NCI-H1417 (cell line): ENCODE results near the gene LSM10.

Source experiments
- DNase-seq, 3 experiments: peaks; one replicate each; lab custom pipeline; 2025; lab: John Stamatoyannopoulos, UW

LSM10 gene

GRCh38 chr1:36408479-36408878 is 10.8 kb upstream of the LSM10 start:
- DNase-seq = no peak

DNA sequence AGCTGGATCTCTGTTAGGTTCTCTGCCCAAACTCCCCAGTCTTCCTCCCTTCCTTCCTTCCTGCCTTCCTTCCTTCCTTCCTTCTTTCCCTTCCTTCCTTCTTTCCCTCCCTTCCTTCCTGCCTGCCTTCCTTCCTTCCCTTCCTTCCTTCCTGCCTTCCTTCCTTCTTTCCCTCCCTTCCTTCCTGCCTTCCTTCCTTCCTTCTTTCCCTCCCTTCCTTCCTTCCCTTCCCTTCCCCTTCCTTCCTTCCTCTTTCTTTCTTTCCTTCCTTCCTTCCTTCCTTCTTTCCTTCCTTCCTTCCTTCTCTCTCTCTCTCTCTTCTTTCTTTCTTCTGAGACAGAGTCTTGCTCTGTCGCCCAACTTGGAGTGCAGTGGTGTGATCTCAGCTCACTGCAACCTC is 8.7 kb upstream of the LSM10 start:
- no peak for DNase-seq

DNA sequence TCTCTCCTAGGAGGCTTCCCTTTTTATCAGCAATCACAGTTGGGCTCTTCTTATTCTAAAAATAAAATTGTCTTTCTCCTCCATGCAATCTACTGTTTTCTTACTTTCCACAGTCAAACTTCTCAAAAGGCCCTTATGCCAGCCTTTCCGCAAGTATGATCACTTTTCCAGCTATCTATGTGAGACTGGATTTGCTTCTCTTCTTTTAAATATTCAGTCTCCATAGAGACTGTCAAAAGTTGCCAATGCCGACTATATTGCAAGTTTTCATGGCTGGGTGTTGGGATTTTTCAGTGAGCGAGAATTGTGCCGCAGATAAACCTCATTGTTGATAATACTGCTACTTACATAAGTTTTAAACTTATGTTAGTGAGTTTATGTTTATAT is 4.8 kb upstream of the LSM10 start:
- DNase-seq = no peak

- DNase-seq = no peak
Measured at GRCh38 chr1:36401602-36402503, 4.1 kb upstream of the LSM10 start.

- DNase-seq = no peak
Measured at GRCh38 chr1:36400825-36401601, 3.3 kb upstream of the LSM10 start.

GRCh38 chr1:36400514-36400824 is 2.8 kb upstream of the LSM10 start:
- no peak for DNase-seq

GRCh38 chr1:36398370-36398977 is 766 bp upstream of the LSM10 start:
- DNase-seq = no peak

- no peak for DNase-seq
Measured at GRCh38 chr1:36397083-36397377, 678 bp downstream of the LSM10 start.

GRCh38 chr1:36396359-36396758 is 1.3 kb downstream of the LSM10 start:
- DNase-seq = no peak

GRCh38 chr1:36393686-36394085 is 4.0 kb downstream of the LSM10 start:
- no peak for DNase-seq

- DNase-seq = no peak
Measured at GRCh38 chr1:36392836-36393235, 4.9 kb downstream of the LSM10 start.

DNA sequence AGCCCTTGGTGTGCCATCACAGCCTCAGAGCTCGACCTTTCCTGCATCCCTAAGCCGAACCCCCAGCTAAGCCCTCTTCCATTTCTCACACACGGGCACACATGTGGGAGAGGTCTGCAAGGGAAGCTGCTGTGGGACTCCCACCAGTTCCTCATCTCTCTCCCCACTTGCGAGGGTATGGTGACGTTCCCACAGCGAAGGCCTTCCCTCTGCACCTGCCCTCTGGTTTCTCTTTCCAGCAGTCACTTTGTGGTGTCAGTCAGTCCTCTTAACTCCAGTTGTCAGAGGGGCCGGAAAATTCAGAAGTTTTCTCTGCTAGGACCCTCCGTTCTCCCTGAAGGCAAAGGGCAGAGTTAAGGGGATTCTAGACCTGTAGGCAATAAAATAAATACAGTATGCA is 6.4 kb downstream of the LSM10 start:
- DNase-seq = no peak

- DNase-seq = no peak
Measured at GRCh38 chr1:36390411-36390810, 7.3 kb downstream of the LSM10 start.

- no peak for DNase-seq
Measured at GRCh38 chr1:36389999-36390398, 7.7 kb downstream of the LSM10 start.

DNA sequence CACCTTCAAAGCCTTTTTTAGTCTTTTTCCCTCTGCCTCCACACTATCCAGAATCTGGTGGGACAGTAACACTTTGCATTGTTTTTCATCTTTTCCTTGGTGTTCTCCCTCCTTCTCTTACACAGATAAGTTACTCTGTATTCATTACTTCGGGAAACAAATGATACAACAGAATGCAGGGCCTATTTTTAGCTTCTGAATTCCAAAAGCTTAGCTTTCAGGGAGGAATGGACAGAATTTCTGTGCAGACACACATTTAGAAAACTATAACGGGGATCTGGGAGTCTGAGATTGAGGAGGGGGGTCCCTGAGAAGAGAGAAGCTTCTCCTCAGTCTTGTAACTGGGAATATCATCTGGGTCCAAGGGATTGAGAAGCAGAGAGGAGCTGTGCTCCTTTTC is 8.4 kb downstream of the LSM10 start:
- no peak for DNase-seq

- no peak for DNase-seq
Measured at GRCh38 chr1:36387141-36387949, 10.4 kb downstream of the LSM10 start.

GRCh38 chr1:36386265-36387140 is 11.2 kb downstream of the LSM10 start:
- peak; percentile 71 to 84 (median 79) for DNase-seq

- peak; percentile 97 to 99 (median 98) for DNase-seq
Measured at GRCh38 chr1:36385410-36386264, 12.1 kb downstream of the LSM10 start, which contains the start of gene STK40. Gene STK40, minus strand, starts transcription at chr1:36385924. Its CDS starts 24,592 bp downstream, at chr1:36361332.

GRCh38 chr1:36384542-36385409 is 12.9 kb downstream of the LSM10 start:
- peak; percentile 66 to 84 (median 66) for DNase-seq
